BLaER1 treated with 17β-estradiol and CSF1 and Interleukin-3, amounts not matched to agents 10 nM and 100 nM (cell line): ENCODE measurements around the gene SHISA4.
A peak's percentile ranks its signal among the peaks of the same experiment; 100 is the strongest.

ENCODE experiments used
- H3K27ac ChIP-seq, 11 experiments: shearing (Covaris generic); formaldehyde crosslinking; 2 replicates each; pipeline ENCODE4 v1.8.1; 2022
- H3K27me3 ChIP-seq, 11 experiments: shearing (Covaris generic); formaldehyde crosslinking; 2 replicates each; pipeline ENCODE4 v1.8.1; 2022
- H3K36me3 ChIP-seq, 11 experiments: shearing (Covaris generic); formaldehyde crosslinking; 2 replicates each; pipeline ENCODE4 v1.8.1; 2022
- H3K4me1 ChIP-seq, 10 experiments: shearing (Covaris generic); formaldehyde crosslinking; 2 replicates each; pipeline ENCODE4 v1.8.1; 2022
- H3K4me2 ChIP-seq, 11 experiments: shearing (Covaris generic); formaldehyde crosslinking; 2 replicates each; pipeline ENCODE4 v1.8.1; 2022
- H3K4me3 ChIP-seq, 10 experiments: shearing (Covaris generic); formaldehyde crosslinking; 2 replicates each; pipeline ENCODE4 v1.8.1; 2022
- H3K9ac ChIP-seq, 11 experiments: shearing (Covaris generic); formaldehyde crosslinking; 2 replicates each; pipeline ENCODE4 v1.8.1; 2022
- H3K9me3 ChIP-seq, 11 experiments: shearing (Covaris generic); formaldehyde crosslinking; replicated peaks in 1 of 11; 2 replicates each; pipeline ENCODE4 v1.8.1; 2022
- H4K20me1 ChIP-seq, 11 experiments: shearing (Covaris generic); formaldehyde crosslinking; 2 replicates each; pipeline ENCODE4 v1.8.1; 2022
- Cebpa-rat ChIP-seq, 11 experiments: shearing (Covaris generic); IDR thresholded peaks; 2 replicates each; pipeline ENCODE4 v1.8.1; 2022

The SHISA4 gene

DNA sequence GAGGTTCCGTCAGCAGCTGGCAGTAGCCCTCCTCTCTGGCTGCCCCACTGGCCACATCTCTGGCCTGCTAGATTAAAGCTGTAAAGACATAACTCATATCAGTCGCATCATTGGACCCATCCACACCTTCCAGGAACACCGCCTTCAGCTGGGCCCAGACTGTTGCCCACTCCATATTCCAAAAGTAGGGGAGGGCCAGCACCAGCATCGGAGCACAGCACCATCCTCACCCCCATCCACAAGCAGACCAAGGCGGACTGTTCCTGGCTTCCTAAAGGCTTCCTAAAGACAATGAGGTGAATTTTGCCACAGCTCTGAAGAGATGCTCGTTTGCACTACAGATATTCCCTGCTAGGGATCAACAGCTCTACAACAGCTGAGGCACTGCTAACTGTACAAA, 3.5 kb downstream of the SHISA4 start:
- no peak overlapping the region for H3K9ac ChIP-seq
- no peak overlapping the region for H3K27ac ChIP-seq
- H3K4me1 ChIP-seq, result peaks cover 0 to 30% (median 14%) of the 10 kb centered on the region in 10 experiments; a peak in 18 of 20 replicates
- TF ChIP-seq Cebpa-rat (IDR thresholded peaks at IDR 0.05), result no peak
- H4K20me1 ChIP-seq, result peaks cover 0 to 16% (median 0%) of the 10 kb centered on the region in 11 experiments; a peak in 4 of 22 replicates
- no peaks in the 10 kb centered on the region for H3K36me3 ChIP-seq
- peaks cover 32 to 41% (median 37%) of the 10 kb centered on the region in 11 experiments for H3K27me3 ChIP-seq
- H3K9me3 ChIP-seq, result no peaks in the 10 kb centered on the region
- H3K4me2 ChIP-seq, result no peak overlapping the region
- no peak overlapping the region for H3K4me3 ChIP-seq

DNA sequence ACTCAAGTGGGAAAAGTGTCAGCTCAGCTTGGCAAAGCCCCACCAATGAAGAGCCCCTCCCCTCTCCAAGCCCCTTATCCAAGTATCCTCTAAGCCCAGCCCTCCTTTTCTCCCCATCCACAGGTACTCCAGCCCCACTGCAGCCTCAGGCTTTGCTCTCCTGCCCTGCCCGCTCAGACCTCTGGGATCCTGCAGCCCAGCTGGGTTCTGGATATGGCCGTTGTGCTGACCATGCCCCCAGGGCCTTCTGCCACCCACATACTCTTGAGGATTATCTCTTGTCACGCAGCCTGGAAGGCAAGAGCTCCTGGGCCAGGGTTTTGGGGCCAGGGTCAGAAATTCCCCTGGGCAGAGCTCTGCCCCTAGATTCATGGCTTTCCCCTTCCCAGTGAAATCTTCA, 4.7 kb downstream of the SHISA4 start:
- Histone ChIP-seq H3K9ac (no peak overlapping the region), H3K4me2 (no peak overlapping the region), H3K36me3 (no peaks in the 10 kb centered on the region), H3K9me3 (no peaks in the 10 kb centered on the region), H3K27me3 (peaks cover 20 to 29% (median 25%) of the 10 kb centered on the region in 11 experiments), H3K4me3 (no peak overlapping the region), H3K27ac (no peak overlapping the region), H4K20me1 (peaks cover 0 to 4% (median 0%) of the 10 kb centered on the region in 11 experiments; a peak in 3 of 22 replicates), H3K4me1 (peaks cover 0 to 24% (median 13%) of the 10 kb centered on the region in 10 experiments; a peak in 15 of 20 replicates)
- no peak for TF ChIP-seq Cebpa-rat (IDR thresholded peaks at IDR 0.05)

DNA sequence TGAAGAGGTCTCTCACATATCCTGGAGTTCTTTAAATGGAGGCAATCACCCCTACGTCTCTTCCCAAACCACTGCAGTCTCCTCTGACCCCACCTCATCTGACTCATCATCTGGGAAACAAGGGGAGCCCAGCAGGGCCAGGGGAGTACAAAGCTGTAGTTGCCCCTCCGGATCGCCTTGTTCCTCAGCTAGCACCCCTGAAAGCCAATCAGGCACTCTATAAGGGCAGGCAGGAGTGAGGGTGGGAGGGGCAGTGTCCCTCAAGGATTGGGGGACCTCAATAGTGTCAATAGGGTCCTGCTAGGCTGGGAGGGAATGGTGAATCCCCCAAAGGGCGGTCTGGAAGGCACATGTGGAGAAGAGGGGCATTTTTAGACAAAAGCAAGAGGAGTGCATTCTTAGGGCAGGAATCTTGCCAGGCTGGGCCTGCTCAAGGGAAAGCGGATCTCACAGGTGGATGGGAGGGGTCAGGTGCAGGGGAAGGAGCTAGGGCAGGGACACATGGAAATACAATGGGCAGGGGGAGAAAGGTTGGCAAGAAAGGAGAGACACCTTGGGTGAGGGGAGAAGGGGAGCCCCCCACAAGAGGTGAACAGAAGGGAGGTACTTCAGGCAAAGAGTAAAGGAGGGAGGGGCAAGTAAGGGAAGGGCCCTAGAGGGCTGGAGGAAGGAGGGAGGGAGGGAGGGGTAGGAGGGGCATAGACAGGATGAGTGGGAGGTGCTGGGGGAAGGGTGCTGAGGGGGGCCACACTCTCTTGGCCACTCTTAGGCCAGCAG, 5.8 kb downstream of the SHISA4 start:
- TF ChIP-seq Cebpa-rat (IDR thresholded peaks at IDR 0.05), result no peak
- peaks cover 9 to 18% (median 14%) of the 10 kb centered on the region in 11 experiments for H3K27me3 ChIP-seq
- H3K4me3 ChIP-seq, result no peak overlapping the region
- no peak overlapping the region for H3K27ac ChIP-seq
- no peaks in the 10 kb centered on the region; a peak in 2 of 22 replicates for H4K20me1 ChIP-seq
- H3K9me3 ChIP-seq, result no peaks in the 10 kb centered on the region
- H3K4me1 ChIP-seq, result peaks cover 0 to 16% (median 8%) of the 10 kb centered on the region in 10 experiments; a peak in 12 of 20 replicates
- no peak overlapping the region for H3K4me2 ChIP-seq
- no peak overlapping the region for H3K9ac ChIP-seq
- no peaks in the 10 kb centered on the region for H3K36me3 ChIP-seq

DNA sequence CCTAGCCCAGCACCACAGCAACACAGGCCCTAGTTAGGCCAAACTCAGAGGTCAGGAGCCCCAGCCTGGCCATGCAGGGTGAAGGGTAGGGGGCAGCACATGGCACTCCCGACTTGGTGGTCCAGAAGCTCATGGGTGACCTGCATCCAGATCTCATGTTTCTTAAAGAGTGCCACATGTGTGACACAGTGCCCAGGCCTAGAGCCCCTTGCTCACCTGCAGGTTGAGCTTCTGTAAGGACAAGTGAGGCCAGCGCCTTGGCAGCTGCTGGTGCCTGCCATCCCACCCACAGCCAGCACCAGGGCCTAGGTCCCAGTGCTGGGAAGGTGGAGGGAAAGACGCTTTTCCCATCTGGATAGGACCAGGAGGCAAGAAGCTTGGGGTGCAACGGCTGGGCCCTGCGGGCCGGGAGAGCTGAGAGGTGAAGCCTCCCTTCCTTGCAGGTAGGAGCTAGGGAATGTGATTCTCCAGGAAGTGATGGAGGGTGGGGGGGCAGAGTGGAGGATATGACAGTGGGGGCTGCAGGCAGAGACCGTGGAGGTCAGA, 6.5 kb downstream of the SHISA4 start:
- H3K9me3 ChIP-seq, result no peaks in the 10 kb centered on the region
- H3K4me3 ChIP-seq, result no peak overlapping the region
- no peak overlapping the region for H3K4me2 ChIP-seq
- H3K27ac ChIP-seq, result no peak overlapping the region
- H3K4me1 ChIP-seq, result peaks cover 0 to 16% (median 8%) of the 10 kb centered on the region in 10 experiments; a peak in 12 of 20 replicates
- no peaks in the 10 kb centered on the region; a peak in 2 of 22 replicates for H4K20me1 ChIP-seq
- H3K36me3 ChIP-seq, result no peaks in the 10 kb centered on the region
- TF ChIP-seq Cebpa-rat (IDR thresholded peaks at IDR 0.05), result no peak
- no peak overlapping the region for H3K9ac ChIP-seq
- H3K27me3 ChIP-seq, result peaks cover 2 to 11% (median 7%) of the 10 kb centered on the region in 11 experiments; a peak in 21 of 22 replicates

DNA sequence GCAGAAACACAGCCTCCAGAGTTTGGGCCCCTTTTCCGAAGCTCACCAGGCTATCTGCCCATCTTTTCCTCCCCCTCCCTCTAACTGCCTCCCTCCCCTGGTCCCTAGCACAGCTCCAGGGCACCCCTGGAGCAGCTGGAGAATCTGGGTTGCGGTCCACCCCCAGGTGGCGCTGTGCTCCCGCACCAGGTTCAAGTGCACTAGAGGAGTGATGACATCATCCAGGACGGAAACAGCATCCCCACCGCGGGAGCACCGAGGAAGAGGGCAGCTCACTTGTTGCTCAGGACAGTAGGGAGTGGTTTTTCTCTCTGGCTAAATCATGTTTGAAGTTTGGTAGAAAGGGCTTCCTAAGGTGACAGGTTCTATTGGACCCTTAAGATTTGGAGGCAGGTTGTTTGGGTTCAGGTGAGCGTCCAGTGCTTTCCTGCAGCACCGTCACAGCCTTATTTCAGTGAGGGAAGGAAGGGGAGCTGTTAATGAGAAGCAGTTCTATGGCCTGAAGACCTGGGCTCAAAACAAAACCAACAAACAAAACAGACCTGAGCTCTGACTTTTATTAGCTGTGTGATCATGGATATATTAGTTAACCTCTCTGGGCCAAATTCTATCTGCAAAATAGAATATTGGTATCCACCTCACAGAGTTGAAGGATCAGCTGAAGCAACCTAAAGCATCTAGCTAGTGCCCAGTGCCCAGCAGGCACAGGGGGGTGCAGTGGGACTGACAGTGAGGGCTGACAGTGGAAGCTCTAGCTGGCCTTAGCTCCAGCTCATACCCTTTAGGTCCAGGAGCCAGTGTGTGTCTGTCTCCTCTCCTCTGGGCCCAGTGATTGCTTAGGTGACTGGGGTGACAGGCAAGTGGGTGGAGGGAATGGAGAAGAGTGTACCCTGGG, 7.5 kb downstream of the SHISA4 start:
- Histone ChIP-seq H3K9ac (no peak overlapping the region), H3K36me3 (no peaks in the 10 kb centered on the region), H3K4me3 (no peak overlapping the region), H3K27me3 (0 out of 22 replicates have a peak, but pooled peaks cover 0 to 1% (median 0%) of the 10 kb centered on the region in 11 experiments), H3K27ac (no peak overlapping the region), H4K20me1 (no peaks in the 10 kb centered on the region; a peak in 1 of 22 replicates), H3K4me2 (peak overlapping the region in 10 of 11 experiments; percentile 13 to 68 (median 37); a peak in 17 of 22 replicates), H3K4me1 (peaks cover 0 to 16% (median 8%) of the 10 kb centered on the region in 10 experiments; a peak in 12 of 20 replicates), H3K9me3 (no peaks in the 10 kb centered on the region)
- TF ChIP-seq Cebpa-rat (IDR thresholded peaks at IDR 0.05), result no peak

DNA sequence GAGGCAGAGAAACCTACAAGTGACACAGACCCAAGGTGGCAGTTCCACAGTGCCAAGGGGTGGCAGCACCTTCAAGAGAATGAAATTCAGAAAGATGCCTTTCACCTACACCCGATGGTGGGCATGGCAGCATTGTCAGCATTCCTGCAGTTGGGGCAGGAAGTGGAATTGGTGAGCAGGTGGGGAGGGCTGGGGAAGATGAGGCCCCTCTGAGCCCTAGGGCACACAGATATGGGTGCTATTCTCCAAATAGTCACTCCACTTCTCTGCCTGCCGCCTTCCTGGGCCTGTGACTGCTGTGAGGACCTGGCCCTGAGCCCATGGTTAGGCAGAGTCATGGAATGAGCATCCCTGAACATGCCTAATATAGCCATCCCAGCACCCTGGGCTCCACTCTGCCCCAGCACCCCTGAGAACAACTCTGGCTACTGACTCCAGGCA, 8.3 kb downstream of the SHISA4 start:
- Histone ChIP-seq H3K27me3 (no peaks in the 10 kb centered on the region), H3K4me1 (peaks cover 0 to 16% (median 8%) of the 10 kb centered on the region in 10 experiments; a peak in 12 of 20 replicates), H3K36me3 (no peaks in the 10 kb centered on the region), H4K20me1 (no peaks in the 10 kb centered on the region; a peak in 1 of 22 replicates), H3K4me3 (no peak overlapping the region), H3K9ac (no peak overlapping the region), H3K4me2 (no peak overlapping the region), H3K9me3 (no peaks in the 10 kb centered on the region), H3K27ac (no peak overlapping the region)
- no peak for TF ChIP-seq Cebpa-rat (IDR thresholded peaks at IDR 0.05)

DNA sequence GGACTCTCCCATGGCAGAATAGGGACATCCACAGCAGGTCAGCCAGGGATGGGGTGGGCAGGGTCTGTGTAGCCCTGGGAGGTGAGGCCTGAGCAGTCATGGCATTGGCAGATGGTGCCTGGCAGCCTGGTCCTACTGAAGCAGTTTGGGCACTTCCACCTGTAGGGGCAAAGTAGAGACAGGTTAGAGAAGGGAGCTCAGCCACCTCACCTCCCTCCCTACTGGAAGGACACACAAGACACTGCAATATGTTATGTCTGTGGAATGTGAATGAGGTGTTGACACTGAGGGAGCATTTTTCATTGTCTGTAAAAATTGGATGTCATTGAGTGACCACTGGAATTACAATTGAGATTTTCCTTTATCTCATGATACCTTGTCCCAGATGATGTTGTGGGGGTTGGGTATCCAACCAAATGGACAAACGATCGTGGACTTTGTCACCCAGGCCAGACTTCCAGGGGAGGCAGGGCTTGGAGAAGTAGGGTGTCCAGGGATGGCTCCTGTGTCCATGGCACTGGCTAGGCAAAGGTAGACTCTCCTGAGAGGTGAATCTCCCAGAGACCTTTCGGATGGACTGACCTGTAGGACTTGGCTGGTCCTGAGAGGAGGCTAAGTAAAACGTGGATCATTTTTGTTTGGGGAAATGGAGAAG, 9.7 kb downstream of the SHISA4 start:
- Histone ChIP-seq H3K9ac (no peak overlapping the region), H4K20me1 (no peaks in the 10 kb centered on the region; a peak in 1 of 22 replicates), H3K4me3 (no peak overlapping the region), H3K27me3 (no peaks in the 10 kb centered on the region), H3K4me1 (peaks cover 0 to 16% (median 8%) of the 10 kb centered on the region in 10 experiments; a peak in 12 of 20 replicates), H3K27ac (no peak overlapping the region), H3K4me2 (no peak overlapping the region), H3K9me3 (no peaks in the 10 kb centered on the region), H3K36me3 (no peaks in the 10 kb centered on the region)
- no peak for TF ChIP-seq Cebpa-rat (IDR thresholded peaks at IDR 0.05)

DNA sequence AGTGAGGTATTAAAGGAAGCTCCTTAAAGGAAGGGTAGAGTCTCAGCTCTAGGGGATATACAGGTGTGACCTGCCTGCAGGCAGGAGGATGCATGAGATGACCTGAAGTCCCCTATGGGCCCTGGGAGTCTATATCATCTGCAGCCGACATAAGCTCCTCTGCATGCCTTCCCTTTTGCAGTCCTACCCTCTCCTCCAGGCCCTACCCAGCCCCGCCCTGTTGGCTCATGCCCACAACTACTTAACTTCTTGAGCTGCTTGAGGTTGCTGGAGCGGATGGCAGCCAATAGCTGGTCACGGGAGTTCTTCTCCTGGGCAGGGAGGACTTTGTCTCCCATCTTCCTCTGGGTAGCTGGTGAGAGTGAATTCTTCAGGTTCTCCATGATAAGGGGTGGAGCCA, 10.3 kb downstream of the SHISA4 start:
- Histone ChIP-seq H3K36me3 (no peaks in the 10 kb centered on the region), H3K4me2 (no peak overlapping the region), H3K9me3 (no peaks in the 10 kb centered on the region), H3K4me1 (peaks cover 0 to 16% (median 8%) of the 10 kb centered on the region in 10 experiments; a peak in 12 of 20 replicates), H3K27ac (no peak overlapping the region), H3K4me3 (no peak overlapping the region), H3K27me3 (no peaks in the 10 kb centered on the region), H3K9ac (no peak overlapping the region), H4K20me1 (no peaks in the 10 kb centered on the region; a peak in 1 of 22 replicates)
- TF ChIP-seq Cebpa-rat (IDR thresholded peaks at IDR 0.05), result no peak
